GM21447 (cell line): ENCODE measurements around the gene FBXO21.
"Not testable (repeated sequence)": the region's sequence is repeated elsewhere in the genome, so short reads cannot be mapped to it uniquely, and the experiment has no call there.

Experiments used
- ATAC-seq: cut with Tn5 transposase; IDR thresholded peaks from one replicate; pipeline ENCODE4 v1.9.1; 2021; ENCODE audit not compliant: unreplicated experiment

FBXO21 gene, protein sequence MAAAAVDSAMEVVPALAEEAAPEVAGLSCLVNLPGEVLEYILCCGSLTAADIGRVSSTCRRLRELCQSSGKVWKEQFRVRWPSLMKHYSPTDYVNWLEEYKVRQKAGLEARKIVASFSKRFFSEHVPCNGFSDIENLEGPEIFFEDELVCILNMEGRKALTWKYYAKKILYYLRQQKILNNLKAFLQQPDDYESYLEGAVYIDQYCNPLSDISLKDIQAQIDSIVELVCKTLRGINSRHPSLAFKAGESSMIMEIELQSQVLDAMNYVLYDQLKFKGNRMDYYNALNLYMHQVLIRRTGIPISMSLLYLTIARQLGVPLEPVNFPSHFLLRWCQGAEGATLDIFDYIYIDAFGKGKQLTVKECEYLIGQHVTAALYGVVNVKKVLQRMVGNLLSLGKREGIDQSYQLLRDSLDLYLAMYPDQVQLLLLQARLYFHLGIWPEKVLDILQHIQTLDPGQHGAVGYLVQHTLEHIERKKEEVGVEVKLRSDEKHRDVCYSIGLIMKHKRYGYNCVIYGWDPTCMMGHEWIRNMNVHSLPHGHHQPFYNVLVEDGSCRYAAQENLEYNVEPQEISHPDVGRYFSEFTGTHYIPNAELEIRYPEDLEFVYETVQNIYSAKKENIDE

DNA sequence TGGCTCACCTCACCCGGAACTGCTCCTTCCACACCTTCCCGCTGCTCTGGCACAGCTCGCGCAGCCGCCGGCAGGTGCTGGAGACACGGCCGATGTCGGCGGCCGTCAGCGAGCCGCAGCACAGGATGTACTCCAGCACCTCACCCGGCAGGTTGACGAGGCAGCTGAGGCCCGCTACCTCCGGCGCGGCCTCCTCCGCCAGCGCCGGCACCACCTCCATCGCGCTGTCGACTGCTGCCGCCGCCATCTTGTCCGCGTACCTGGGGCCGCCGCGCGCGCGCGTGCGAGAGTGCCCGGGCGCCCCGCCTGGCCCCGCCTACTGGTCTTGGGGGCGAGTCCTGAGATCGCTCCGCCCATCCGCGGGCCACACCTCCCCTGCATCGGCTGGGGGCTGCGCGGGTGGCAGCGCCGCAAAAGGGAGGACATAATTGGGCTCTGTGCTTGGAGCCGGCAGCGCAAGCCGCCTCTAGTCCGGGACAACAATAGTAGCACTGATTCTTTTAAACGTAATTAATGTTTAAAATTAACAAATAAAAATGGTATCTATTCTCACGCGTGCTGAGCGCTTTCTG lies at the start of gene FBXO21:
FBXO21 (minus strand) TSS at position 261 of the 572 bp plus-strand sequence; CDS start at position 247, 14 bp downstream.
- ATAC-seq = peak; percentile 86

DNA sequence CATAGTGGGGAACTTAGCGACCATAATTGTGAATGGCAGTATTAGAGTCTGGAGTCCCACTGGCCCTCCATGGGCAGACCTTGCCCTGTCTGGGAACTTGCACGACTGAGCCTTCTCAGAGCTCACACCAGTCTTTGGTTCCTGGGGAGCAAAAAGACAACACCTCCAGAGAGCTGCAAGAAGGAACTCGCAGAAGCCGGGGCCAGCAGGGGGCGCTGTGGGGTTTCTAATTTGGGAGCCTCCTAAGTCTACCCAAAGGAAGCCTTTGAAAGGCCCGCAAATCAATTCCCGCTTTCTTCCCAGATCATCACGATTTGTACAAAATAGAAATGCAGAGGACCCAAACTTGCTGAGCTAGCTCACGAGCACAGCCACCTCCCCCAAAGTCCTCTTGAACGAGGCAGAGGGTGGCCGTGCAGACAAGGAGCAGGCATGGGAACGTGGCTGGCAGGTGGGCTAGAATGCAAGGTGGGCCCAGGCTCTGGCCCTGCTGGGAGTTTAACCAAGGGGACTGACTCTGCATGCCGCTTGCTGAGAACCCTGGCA lies 46.3 kb upstream of the FBXO21 start:
- ATAC-seq = no peak

DNA sequence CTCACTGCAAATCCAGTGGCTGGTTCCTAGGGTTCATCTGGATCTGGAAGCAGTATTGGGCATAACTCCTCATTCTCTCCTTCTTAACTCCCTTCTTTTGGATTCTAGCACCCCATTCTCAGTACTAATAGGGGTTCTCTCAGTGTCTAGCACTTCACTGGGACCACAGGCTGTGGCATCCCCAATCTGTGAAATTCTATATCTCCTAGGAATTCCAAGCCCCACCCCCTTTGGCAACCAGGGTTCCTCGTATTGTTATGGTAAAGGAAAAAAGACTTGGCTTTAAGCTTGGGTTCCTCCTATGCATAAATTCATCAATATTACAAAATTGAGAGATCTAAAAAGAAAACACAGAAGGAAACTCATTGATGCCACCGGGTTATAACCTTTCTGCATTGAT lies 45.0 kb upstream of the FBXO21 start:
- no peak for ATAC-seq

GRCh38 chr12:117234441-117234840 lies 44.2 kb upstream of the FBXO21 start:
- no peak for ATAC-seq

- no peak for ATAC-seq
Observed at GRCh38 chr12:117231750-117232149, 41.5 kb upstream of the FBXO21 start.

DNA sequence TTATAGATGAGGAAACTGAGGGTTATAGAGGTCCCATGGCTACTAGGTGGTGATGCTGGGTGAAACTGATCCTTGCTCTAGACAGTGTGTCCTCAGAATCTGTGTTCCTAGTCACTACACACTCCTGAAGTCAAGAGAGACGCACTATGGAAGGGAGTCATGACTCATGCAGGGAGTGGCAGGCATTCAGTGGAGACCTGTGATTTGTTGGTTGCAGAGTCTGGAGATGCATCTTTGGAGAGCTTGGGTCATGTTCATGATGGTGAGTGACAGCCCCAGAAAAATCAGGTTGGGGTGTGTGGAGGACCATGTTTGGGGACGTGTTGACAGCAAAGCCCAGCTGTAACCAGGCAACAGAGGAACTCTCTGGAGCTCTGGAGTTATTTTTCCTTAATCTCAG lies 38.0 kb upstream of the FBXO21 start:
- ATAC-seq = no peak

DNA sequence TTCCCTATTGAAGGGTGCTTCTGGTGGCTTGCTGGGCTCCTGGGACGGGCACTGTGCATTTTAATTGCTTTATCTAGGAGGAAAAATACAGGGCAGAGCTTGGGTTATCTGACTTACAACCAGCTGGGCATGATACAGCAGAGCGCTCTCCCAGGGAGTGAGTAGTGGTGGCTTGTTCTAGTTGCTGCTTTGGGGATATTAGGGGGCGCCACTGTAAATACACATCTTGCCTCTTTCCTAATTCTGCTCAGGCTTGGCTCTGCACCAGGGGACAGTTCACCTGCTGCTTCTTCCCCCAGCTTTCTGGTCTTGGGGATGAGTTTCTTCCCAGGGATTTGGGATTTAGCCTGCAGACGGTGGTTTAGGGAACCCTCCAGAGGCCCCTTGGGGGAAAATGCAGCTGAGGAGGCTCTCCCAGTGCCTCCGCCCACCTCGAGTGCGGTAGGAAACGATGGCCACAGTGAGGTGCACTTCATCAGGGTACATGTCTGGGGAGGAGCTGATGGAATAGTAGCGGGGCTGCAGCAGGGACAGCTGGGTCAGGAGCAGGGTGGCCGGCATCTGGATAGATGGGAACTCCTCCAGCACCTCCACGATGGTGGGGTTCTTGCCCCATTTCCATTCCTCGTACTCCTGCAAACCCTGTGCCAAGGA lies 36.9 kb upstream of the FBXO21 start:
- no peak for ATAC-seq

- no peak for ATAC-seq
Observed at GRCh38 chr12:117226505-117226904, 36.2 kb upstream of the FBXO21 start.

DNA sequence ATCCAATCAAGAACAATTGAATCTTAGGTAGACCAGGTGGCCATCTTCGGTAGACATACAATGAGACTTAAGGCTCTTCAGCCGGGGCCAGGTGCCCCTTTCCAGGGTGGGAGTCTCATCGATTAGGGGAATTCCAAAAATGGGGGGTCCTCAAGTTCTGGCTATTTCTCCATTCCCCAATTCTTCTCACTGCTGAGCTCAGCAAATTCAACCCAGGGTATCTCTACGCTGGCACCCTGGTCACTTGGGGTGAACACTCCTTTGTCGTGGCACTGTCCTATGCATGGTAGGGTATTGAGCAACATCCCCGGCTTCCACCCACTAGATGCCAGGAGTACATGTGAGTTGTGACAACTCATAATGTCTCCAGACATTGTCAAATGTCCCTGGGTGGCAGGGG lies 34.9 kb upstream of the FBXO21 start:
- ATAC-seq = no peak

DNA sequence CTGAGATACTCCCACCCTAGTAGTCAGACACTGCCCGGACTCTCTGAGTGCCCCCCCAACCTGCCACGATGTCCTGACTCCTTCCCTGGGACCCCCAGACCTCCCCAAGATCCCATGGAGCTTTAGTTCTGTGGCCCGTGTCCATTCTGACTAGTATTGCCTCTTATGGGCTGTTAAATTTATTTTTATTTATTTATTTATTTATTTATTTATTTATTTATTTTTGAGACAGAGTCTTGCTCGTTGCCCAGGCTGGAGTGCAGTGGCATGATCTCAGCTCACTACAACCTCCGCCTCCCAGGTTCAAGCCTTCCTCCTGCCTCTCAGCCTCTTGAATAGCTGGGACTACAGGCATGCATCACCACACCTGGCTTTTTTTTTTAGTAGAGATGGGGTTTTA lies 30.7 kb upstream of the FBXO21 start:
- ATAC-seq = not testable (repeated sequence)

DNA sequence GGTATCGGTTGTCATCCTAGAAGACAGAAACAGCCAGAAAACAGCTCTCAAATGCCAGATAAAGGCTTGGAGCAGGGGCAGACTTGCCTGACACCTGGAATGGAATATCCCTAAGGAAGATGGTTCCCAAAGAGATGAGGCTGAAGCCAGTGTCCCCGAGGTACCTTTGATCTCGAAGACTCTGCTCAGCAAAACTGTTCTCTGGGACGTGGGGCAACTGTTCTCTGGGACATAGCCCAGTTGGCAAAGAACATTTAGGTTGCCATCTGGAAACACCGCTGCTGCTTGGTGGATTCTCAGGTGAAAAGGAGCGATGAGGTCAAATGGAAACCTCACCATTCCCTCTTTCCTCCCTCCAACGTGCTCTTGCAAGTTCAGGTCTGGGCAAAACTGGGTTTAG lies 27.9 kb upstream of the FBXO21 start:
- no peak for ATAC-seq

DNA sequence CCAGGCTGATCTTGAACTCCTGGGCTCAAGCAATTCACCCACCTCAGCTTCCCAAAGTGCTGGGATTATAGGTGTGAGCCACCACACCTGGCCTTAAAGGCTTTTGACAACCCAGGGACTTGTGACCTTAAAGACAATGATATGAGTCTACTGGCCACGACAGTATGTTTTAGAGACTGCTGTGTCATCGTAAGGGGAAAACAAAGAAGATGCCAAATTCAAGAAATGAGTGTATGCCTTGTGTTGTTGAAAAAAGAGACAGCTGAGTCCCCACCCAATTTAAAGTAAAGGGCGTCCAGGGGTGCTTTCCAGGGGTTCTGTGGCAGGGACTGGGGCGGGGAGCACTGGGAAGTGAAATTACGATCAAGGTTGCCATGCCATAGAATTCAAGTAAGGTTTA lies 26.4 kb upstream of the FBXO21 start:
- no peak for ATAC-seq

DNA sequence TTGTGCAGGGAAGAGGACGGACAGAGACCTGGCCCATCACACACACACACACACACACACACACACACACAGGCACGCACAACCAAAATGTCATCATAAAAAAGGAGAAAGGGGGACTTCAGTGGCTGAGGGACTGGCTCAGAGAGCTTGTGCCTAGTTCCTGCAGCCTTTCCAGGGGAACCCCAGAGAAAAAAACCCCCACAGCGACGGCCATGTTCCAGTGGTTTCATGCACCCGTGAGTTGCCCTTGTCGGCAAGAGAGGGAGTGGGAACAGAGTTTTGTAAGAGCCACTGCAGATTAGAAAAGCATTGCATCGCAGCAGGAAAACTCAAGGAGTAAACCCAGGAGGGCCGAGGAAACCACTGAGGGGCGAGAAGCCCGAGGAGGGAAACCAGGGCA lies 24.5 kb upstream of the FBXO21 start:
- ATAC-seq = no peak

DNA sequence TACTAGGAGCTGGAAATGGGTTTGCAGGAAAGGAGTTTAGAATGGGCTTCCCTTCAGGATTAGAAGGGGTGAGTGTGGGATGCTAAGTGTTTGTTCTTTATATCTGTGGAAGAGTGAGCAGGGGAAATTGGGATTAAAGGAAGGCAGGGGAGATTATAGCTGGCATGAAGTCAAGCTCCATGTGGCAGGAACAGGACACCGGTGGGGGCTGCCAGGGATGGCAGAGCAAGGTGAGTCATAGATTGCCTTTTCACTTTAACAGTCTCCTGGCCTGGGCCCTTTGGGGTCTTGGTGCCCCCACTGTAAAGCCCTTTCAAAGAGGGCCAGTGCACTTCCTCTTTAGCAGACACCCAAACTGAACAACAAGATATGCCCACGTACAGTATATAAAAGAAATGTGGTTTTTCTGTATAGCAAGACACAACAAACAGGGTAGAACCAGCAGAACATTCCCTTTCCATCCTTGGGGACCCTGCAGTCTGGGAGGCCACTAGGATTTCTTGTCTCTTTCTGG lies 23.1 kb upstream of the FBXO21 start:
- no peak for ATAC-seq

GRCh38 chr12:117212563-117213190 lies 22.4 kb upstream of the FBXO21 start:
- ATAC-seq = no peak

- no peak for ATAC-seq
Observed at GRCh38 chr12:117210266-117210918, 20.1 kb upstream of the FBXO21 start.

- no peak for ATAC-seq
Observed at GRCh38 chr12:117209626-117210025, 19.4 kb upstream of the FBXO21 start.

GRCh38 chr12:117208811-117209455 lies 18.7 kb upstream of the FBXO21 start:
- ATAC-seq = no peak

- ATAC-seq = no peak
Observed at GRCh38 chr12:117208206-117208605, 17.9 kb upstream of the FBXO21 start.

GRCh38 chr12:117207675-117208074 lies 17.4 kb upstream of the FBXO21 start:
- ATAC-seq = no peak
